Panc1 (cell line): ENCODE measurements around the gene SLC49A3. TPM values are rescaled to one million over a fixed set of nuclear protein-coding genes. Genes with fewer than 3 reads are reported as not detected.

Experiments
- ATAC-seq: fragments of 200-7000 bp; cut with Tn5 transposase; 2 replicates; pipeline ENCODE4 v1.9.1; 2020; ENCODE audit warnings: mild to moderate bottlenecking, moderate library complexity
- BruUV-seq: library from RNA; stranded (reverse); fragments of 400-500 nt; replicated peaks from 2 replicates; lab custom pipeline; 2021; lab: Mats Ljungman, UMichigan
- CTCF ChIA-PET: fragments of 300-600 bp; sonication (Branson Sonifier 250); formaldehyde crosslinking; loops from one replicate; lab custom pipeline; 2022; ENCODE audit warnings: antibody characterized with exemption; lab: Charles Lee
- POLR2A ChIA-PET: fragments of 300-600 bp; sonication (Branson Sonifier 250); formaldehyde crosslinking; loops from one replicate; lab custom pipeline; 2022; ENCODE audit warnings: antibody characterized with exemption; lab: Charles Lee
- DNase-seq: peaks from one replicate; pipeline ENCODE4 v3.0.0-alpha.2; 2010; ENCODE audit warnings: low read depth, low spot score
- H3K27ac ChIP-seq: 2 replicates; pipeline ENCODE4 v1.5.1; 2011; ENCODE audit warnings: mild to moderate bottlenecking, low read length, inconsistent platforms
- H3K27me3 ChIP-seq: fragments of 200-500 bp; sonication (Bioruptor generic); 2 replicates; pipeline ENCODE4 v1.6.0; 2014; ENCODE audit warnings: low read length, inconsistent platforms; ENCODE audit not compliant: control insufficient read depth, insufficient read depth
- H3K36me3 ChIP-seq: fragments of 200-500 bp; sonication (Bioruptor generic); 2 replicates; pipeline ENCODE4 v1.5.1; 2014; ENCODE audit warnings: inconsistent platforms, mild to moderate bottlenecking, low read length, moderate library complexity; ENCODE audit not compliant: control insufficient read depth, insufficient read depth
- H3K4me1 ChIP-seq: 2 replicates; pipeline ENCODE4 v1.5.1; 2011; ENCODE audit warnings: inconsistent platforms, mild to moderate bottlenecking, low read length, moderate library complexity; ENCODE audit not compliant: control insufficient read depth, insufficient read depth
- H3K4me3 ChIP-seq, 2 experiments: 2 replicates each; pipeline ENCODE4 v1.5.1; 2011 to 2012; ENCODE audit warnings: low read depth in 2 of 2, low read length in 2 of 2, mild to moderate bottlenecking in 2 of 2, inconsistent platforms in 1 of 2, moderate library complexity in 1 of 2
- H3K9me3 ChIP-seq: fragments of 200-500 bp; sonication (Bioruptor generic); 2 replicates; pipeline ENCODE4 v1.5.1; 2014; ENCODE audit warnings: low read depth, mild to moderate bottlenecking, inconsistent platforms, low read length, moderate library complexity; ENCODE audit not compliant: control insufficient read depth, insufficient read depth
- CTCF ChIP-seq: fragments of 450-650 bp; IDR thresholded peaks from 2 replicates; pipeline ENCODE4 v1.5.1; 2017; ENCODE audit warnings: mild to moderate bottlenecking
- POLR2AphosphoS5 ChIP-seq: IDR thresholded peaks from 2 replicates; pipeline ENCODE4 v1.6.1; 2012; ENCODE audit warnings: mild to moderate bottlenecking, low read depth, low read length, moderate library complexity
- REST ChIP-seq, 2 experiments: IDR thresholded peaks; 2 replicates each; pipeline ENCODE4 v1.6.1; 2011 to 2012; ENCODE audit warnings: low read depth in 2 of 2, control low read depth in 1 of 2, low read length in 1 of 2, mild to moderate bottlenecking in 1 of 2, moderate library complexity in 1 of 2; ENCODE audit not compliant: insufficient read depth in 1 of 2
- SIN3A ChIP-seq: IDR thresholded peaks from 2 replicates; pipeline ENCODE4 v1.6.1; 2012; ENCODE audit warnings: low read depth, mild to moderate bottlenecking, low read length, moderate library complexity, borderline replicate concordance; ENCODE audit not compliant: insufficient read depth
- TCF7L2 ChIP-seq: IDR thresholded peaks from 2 replicates; pipeline ENCODE4 v1.6.1; 2011; ENCODE audit warnings: mild to moderate bottlenecking, low read depth, low read length, inconsistent platforms
- in situ Hi-C: cut with HindIII; loops from 2 replicates; pipeline ENCODE4 v1.10.0; 2016; ENCODE audit warnings: low sequenced_read_pairs, low pct_unique_long_range_greater_than_20kb
- intact Hi-C: fragments of 100-400 bp; cut with micrococcal nuclease; formaldehyde crosslinking; loops from one replicate; pipeline ENCODE4 v1.10.0; 2022; ENCODE audit not compliant: unreplicated experiment
- total RNA-seq: library from RNA; stranded (reverse); gene quantifications from one replicate; pipeline ENCODE4 v1.2.1, GENCODE V29; 2021; ENCODE audit not compliant: unreplicated experiment

SLC49A3 gene
- total RNA-seq, 1 experiment from 2014 or later: 0.62 TPM

- Histone ChIP-seq H3K27me3 (no peaks in the 10 kb centered on the region), H3K4me1 (no peaks in the 10 kb centered on the region)
- POLR2A ChIA-PET: no interaction called here
These were observed 28.6 kb downstream of the SLC49A3 start for GRCh38 chr4:660401-660800.

GRCh38 chr4:659851-660250, 29.1 kb downstream of the SLC49A3 start:
- no peaks in the 10 kb centered on the region for H3K27me3 ChIP-seq
- no peak for TF ChIP-seq SIN3A
- no peak for TF ChIP-seq POLR2AphosphoS5
- TF ChIP-seq TCF7L2: no peak
- TF ChIP-seq CTCF: no peak
- no peak for TF ChIP-seq REST (IDR thresholded peaks at IDR 0.05; ENCODE audit: insufficient read depth in 1 of 2, low read depth in 2 of 2, low read length in 1 of 2)
- H3K27ac ChIP-seq: no peak overlapping the region
- DNase-seq (no peak), ATAC-seq (no peak)
- no peak overlapping the region for H3K4me3 ChIP-seq
- no peaks in the 10 kb centered on the region for H3K36me3 ChIP-seq
- H3K4me1 ChIP-seq: no peaks in the 10 kb centered on the region
- intact Hi-C loops (no loop called here), in situ Hi-C loops (no loop called here)
- no TSS peak for BruUV-seq
- no peaks in the 10 kb centered on the region for H3K9me3 ChIP-seq
- CTCF ChIA-PET: no interaction called here
- POLR2A ChIA-PET: no interaction called here

More at GRCh38 chr4:660401-660800, 28.6 kb downstream of the SLC49A3 start:
- H3K27ac ChIP-seq: no peak overlapping the region
- H3K9me3 ChIP-seq: no peaks in the 10 kb centered on the region
- TF ChIP-seq CTCF: no peak
- TF ChIP-seq POLR2AphosphoS5: no peak
- TF ChIP-seq SIN3A: no peak
- no peak for TF ChIP-seq REST (IDR thresholded peaks at IDR 0.05; ENCODE audit: insufficient read depth in 1 of 2, low read depth in 2 of 2, low read length in 1 of 2)
- TF ChIP-seq TCF7L2: no peak
- CTCF ChIA-PET: no interaction called here
- ATAC-seq (no peak), DNase-seq (no peak)
- intact Hi-C loops (no loop called here), in situ Hi-C loops (no loop called here)
- H3K4me3 ChIP-seq: no peak overlapping the region
- BruUV-seq: no TSS peak
- H3K36me3 ChIP-seq: no peaks in the 10 kb centered on the region
